CD14-positive monocyte (primary cell): ENCODE data around the gene ZCCHC14. TPM values are rescaled to one million over a fixed set of nuclear protein-coding genes. Genes with fewer than 3 reads are reported as not detected.

Experiments used
- DNase-seq, 3 donors: peaks; one replicate each; pipeline ENCODE4 v3.0.0-alpha.2; 2011 to 2022
- H2AFZ ChIP-seq: 2 replicates; pipeline ENCODE4 v1.6.0; 2012; ENCODE audit warnings: mild to moderate bottlenecking, low read depth, low read length, inconsistent platforms; ENCODE audit not compliant: insufficient read depth, poor library complexity, severe bottlenecking
- H3K27ac ChIP-seq, 2 donors: 1 replicate in 1 of 2; 2 replicates in 1 of 2; pipeline ENCODE4 v1.5.1; 2012 to 2013; ENCODE audit warnings: low read length in 2 of 2, control low read depth in 1 of 2, inconsistent platforms in 1 of 2, low read depth in 1 of 2, mild to moderate bottlenecking in 1 of 2
- H3K27me3 ChIP-seq, 2 donors: one replicate each; pipeline versions ENCODE4 v1.6.0 to v1.6.1; 2011 to 2013; ENCODE audit warnings: low read length in 2 of 2; ENCODE audit not compliant: control insufficient read depth in 2 of 2, insufficient read depth in 2 of 2
- H3K36me3 ChIP-seq, 2 donors: replicated peaks in 1 of 2; 1 replicate in 1 of 2; 2 replicates in 1 of 2; pipeline versions ENCODE4 v1.5.1 to v1.6.1; 2012 to 2013; ENCODE audit warnings: low read length in 2 of 2, control low read depth in 1 of 2, inconsistent platforms in 1 of 2, mild to moderate bottlenecking in 1 of 2; ENCODE audit not compliant: insufficient read depth in 2 of 2, control insufficient read depth in 1 of 2
- H3K4me1 ChIP-seq, 2 donors: 1 replicate in 1 of 2; 2 replicates in 1 of 2; pipeline versions ENCODE4 v1.5.1 to v1.6.1; 2012 to 2013; ENCODE audit warnings: low read length in 2 of 2, control low read depth in 1 of 2, inconsistent platforms in 1 of 2, mild to moderate bottlenecking in 1 of 2, moderate library complexity in 1 of 2; ENCODE audit not compliant: insufficient read depth in 2 of 2, control insufficient read depth in 1 of 2
- H3K4me2 ChIP-seq: replicated peaks from 2 replicates; pipeline ENCODE3; 2012; ENCODE audit warnings: low read length, moderate library complexity, mild to moderate bottlenecking; ENCODE audit not compliant: poor library complexity, severe bottlenecking; ENCODE audit errors: extremely low read depth
- H3K4me3 ChIP-seq, 3 experiments: fragments of 200-600 bp in 1 of 3; sonication (generic) in 1 of 3; replicated peaks in 1 of 3; 1 replicate in 2 of 3; 2 replicates in 1 of 3; pipeline ENCODE4 v1.5.1; 2011 to 2013; ENCODE audit warnings: low read length in 3 of 3, mild to moderate bottlenecking in 3 of 3, control low read depth in 2 of 3, low read depth in 2 of 3, inconsistent platforms in 1 of 3, moderate library complexity in 1 of 3
- H3K79me2 ChIP-seq: 2 replicates; pipeline ENCODE4 v1.6.0; 2012; ENCODE audit warnings: mild to moderate bottlenecking, control low read depth, inconsistent platforms, low read length, moderate library complexity; ENCODE audit not compliant: insufficient read depth
- H3K9ac ChIP-seq: 2 replicates; pipeline ENCODE4 v1.6.0; 2017; ENCODE audit warnings: low read length, mild to moderate bottlenecking; ENCODE audit not compliant: insufficient read depth, poor library complexity, severe bottlenecking
- H3K9me3 ChIP-seq, 2 donors: replicated peaks in 1 of 2; 1 replicate in 1 of 2; 2 replicates in 1 of 2; pipeline versions ENCODE4 v1.5.1 to v1.6.1; 2012 to 2013; ENCODE audit warnings: low read length in 2 of 2, control low read depth in 1 of 2; ENCODE audit not compliant: control insufficient read depth in 1 of 2, insufficient read depth in 1 of 2
- H4K20me1 ChIP-seq: 2 replicates; pipeline ENCODE4 v1.6.0; 2012; ENCODE audit warnings: mild to moderate bottlenecking, low read length, control low read depth, moderate library complexity; ENCODE audit not compliant: insufficient read depth
- H3K27ac Mint-ChIP-seq, 7 donors: one replicate each; pipeline ENCODE4 v1.8.0; 2020; ENCODE audit warnings: mild to moderate bottlenecking in 7 of 7, mixed read lengths in 7 of 7, moderate library complexity in 6 of 7, inconsistent platforms in 2 of 7
- H3K27me3 Mint-ChIP-seq, 3 donors: one replicate each; pipeline ENCODE4 v1.8.0; 2021 to 2022; ENCODE audit warnings: low read depth in 3 of 3, mild to moderate bottlenecking in 3 of 3, mixed read lengths in 3 of 3, moderate library complexity in 3 of 3, inconsistent platforms in 1 of 3
- H3K36me3 Mint-ChIP-seq, 2 donors: one replicate each; pipeline ENCODE4 v1.8.0; 2020; ENCODE audit warnings: mixed read lengths in 2 of 2, inconsistent platforms in 1 of 2, mild to moderate bottlenecking in 1 of 2
- H3K4me1 Mint-ChIP-seq: one replicate; pipeline ENCODE4 v1.8.0; 2020; ENCODE audit warnings: mild to moderate bottlenecking, mixed read lengths
- H3K4me3 Mint-ChIP-seq, 2 donors: one replicate each; pipeline ENCODE4 v1.8.0; 2020; ENCODE audit warnings: mild to moderate bottlenecking in 2 of 2, mixed read lengths in 2 of 2, moderate library complexity in 1 of 2
- H3K9me3 Mint-ChIP-seq, 7 donors: one replicate each; pipeline ENCODE4 v1.8.0; 2020 to 2022; ENCODE audit warnings: mixed read lengths in 7 of 7, mild to moderate bottlenecking in 6 of 7, moderate library complexity in 6 of 7, inconsistent platforms in 2 of 7
- CTCF ChIP-seq: fragments of 200-600 bp; IDR thresholded peaks from one replicate; pipeline ENCODE4 v1.8.0; 2022; ENCODE audit warnings: antibody characterized with exemption, mild to moderate bottlenecking
- WGBS: methylation state at CpG from one replicate; pipeline ENCODE4 v1.1.5; 2013; ENCODE audit warnings: missing lambda C conversion rate; ENCODE audit not compliant: insufficient coverage; 5-methylcytosine and 5-hydroxymethylcytosine counted together
- intact Hi-C, 2 donors: fragments of 100-400 bp; cut with micrococcal nuclease; formaldehyde crosslinking; loops; one replicate each; pipeline versions ENCODE4 v1.15.0 to v1.15.1; 2023
- polyA plus RNA-seq, 3 donors: library from polyadenylated mRNA; depleted of rRNA in 1 of 3; unstranded in 2 of 3; stranded (reverse) in 1 of 3; fragments of 300-500 nt in 2 of 3; fragments of >200 nt in 1 of 3; fragmentation: Illumina TruSeq in 2 of 3; gene quantifications; 1 replicate in 2 of 3; 2 replicates in 1 of 3; pipeline ENCODE4 v1.2.3, GENCODE V29; 2012 to 2021

ZCCHC14 gene
- polyA plus RNA-seq, 3 donors: 0.11 to 4.0 (median 0.22) TPM

DNA sequence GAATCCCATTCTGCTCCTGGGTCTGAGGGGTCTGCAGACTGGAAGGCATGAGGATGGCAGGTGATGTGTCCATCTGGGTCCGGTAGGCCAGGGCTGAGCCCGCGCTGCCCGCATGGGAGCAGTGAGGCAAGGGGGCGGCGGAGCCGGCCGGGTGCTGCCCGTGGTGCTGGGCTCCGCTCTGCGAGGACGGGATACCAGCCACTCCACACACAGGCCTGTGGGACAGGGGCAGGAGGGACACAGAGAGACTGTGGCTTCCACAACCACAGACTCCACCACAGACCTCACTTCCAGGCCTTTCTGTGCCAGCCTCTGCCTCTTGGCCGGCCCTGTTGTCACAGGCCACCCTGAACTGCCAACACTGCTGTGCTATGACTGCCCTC lies 75.3 kb downstream of the ZCCHC14 start:
- Mint-ChIP-seq H3K27me3 (peaks cover 0 to 3% (median 2%) of the 10 kb centered on the region in 3 donors), H3K27ac (peak overlapping the region in 1 of 7 donors; percentile 35), H3K4me1 (no peaks in the 10 kb centered on the region), H3K36me3 (peaks cover 53 to 80% of the 10 kb centered on the region in 2 donors), H3K9me3 (peaks cover 0 to 5% (median 0%) of the 10 kb centered on the region in 7 donors), H3K4me3 (no peak overlapping the region)
- Histone ChIP-seq H3K9ac (no peak overlapping the region), H3K4me1 (no peaks in the 10 kb centered on the region), H3K27me3 (no peaks in the 10 kb centered on the region), H3K27ac (no peak overlapping the region), H3K4me2 (no peak overlapping the region), H3K4me3 (no peak overlapping the region), H3K36me3 (peaks cover 27 to 47% of the 10 kb centered on the region in 2 donors), H3K9me3 (no peaks in the 10 kb centered on the region), H2AFZ (no peak overlapping the region), H3K79me2 (no peaks in the 10 kb centered on the region), H4K20me1 (no peaks in the 10 kb centered on the region)
- intact Hi-C loops: loop anchor here in 1 of 2 donors (5.0 kb wide), 1 partner anchor 220 kb away; no protein-coding TSS in a partner anchor
- TF ChIP-seq CTCF: no peak
- 74% methylated on average over 4 of the region's 13 CpGs for WGBS
- no peak for DNase-seq

GRCh38 chr16:87416826-87417527 lies 75.8 kb downstream of the ZCCHC14 start:
- 93% methylated on average over 21 of the region's 23 CpGs for WGBS
- Mint-ChIP-seq H3K27ac (peak overlapping the region in 1 of 7 donors; percentile 7), H3K4me1 (no peaks in the 10 kb centered on the region), H3K4me3 (no peak overlapping the region), H3K36me3 (peaks cover 56 to 80% of the 10 kb centered on the region in 2 donors), H3K9me3 (peaks cover 0 to 2% (median 0%) of the 10 kb centered on the region in 7 donors), H3K27me3 (peaks cover 0 to 3% (median 2%) of the 10 kb centered on the region in 3 donors)
- H3K4me3 ChIP-seq: no peak overlapping the region
- H3K27ac ChIP-seq: no peak overlapping the region
- intact Hi-C loops: loop anchor here in 1 of 2 donors (5.0 kb wide), 1 partner anchor 220 kb away; no protein-coding TSS in a partner anchor
- no peaks in the 10 kb centered on the region for H3K4me1 ChIP-seq
- H3K9ac ChIP-seq: no peak overlapping the region
- H2AFZ ChIP-seq: no peak overlapping the region
- TF ChIP-seq CTCF: peak; percentile 62
- no peaks in the 10 kb centered on the region for H3K79me2 ChIP-seq
- peaks cover 32 to 53% of the 10 kb centered on the region in 2 donors for H3K36me3 ChIP-seq
- H3K4me2 ChIP-seq: no peak overlapping the region
- H3K27me3 ChIP-seq: no peaks in the 10 kb centered on the region
- H3K9me3 ChIP-seq: no peaks in the 10 kb centered on the region
- no peak for DNase-seq
- no peaks in the 10 kb centered on the region for H4K20me1 ChIP-seq
